IPS-18a (cell line): ENCODE measurements around the gene SMAD6.

Source experiments
- H3K27ac ChIP-seq: one replicate; pipeline ENCODE4 v1.5.1; 2013; ENCODE audit warnings: low read length
- H3K27me3 ChIP-seq: one replicate; pipeline ENCODE4 v1.6.1; 2013; ENCODE audit warnings: mild to moderate bottlenecking, low read length; ENCODE audit not compliant: control insufficient read depth, insufficient read depth
- H3K36me3 ChIP-seq: one replicate; pipeline ENCODE4 v1.6.1; 2013; ENCODE audit warnings: low read depth, low read length; ENCODE audit not compliant: control insufficient read depth
- H3K4me1 ChIP-seq: one replicate; pipeline ENCODE4 v1.6.1; 2013; ENCODE audit warnings: low read depth, low read length; ENCODE audit not compliant: control insufficient read depth
- H3K4me3 ChIP-seq: one replicate; pipeline ENCODE4 v1.5.1; 2013; ENCODE audit warnings: low read length
- H3K9ac ChIP-seq: one replicate; pipeline ENCODE4 v1.6.1; 2013; ENCODE audit warnings: mild to moderate bottlenecking, low read length, moderate library complexity
- H3K9me3 ChIP-seq: one replicate; pipeline ENCODE4 v1.6.1; 2013; ENCODE audit warnings: low read depth, low read length; ENCODE audit not compliant: control insufficient read depth

SMAD6 gene

DNA sequence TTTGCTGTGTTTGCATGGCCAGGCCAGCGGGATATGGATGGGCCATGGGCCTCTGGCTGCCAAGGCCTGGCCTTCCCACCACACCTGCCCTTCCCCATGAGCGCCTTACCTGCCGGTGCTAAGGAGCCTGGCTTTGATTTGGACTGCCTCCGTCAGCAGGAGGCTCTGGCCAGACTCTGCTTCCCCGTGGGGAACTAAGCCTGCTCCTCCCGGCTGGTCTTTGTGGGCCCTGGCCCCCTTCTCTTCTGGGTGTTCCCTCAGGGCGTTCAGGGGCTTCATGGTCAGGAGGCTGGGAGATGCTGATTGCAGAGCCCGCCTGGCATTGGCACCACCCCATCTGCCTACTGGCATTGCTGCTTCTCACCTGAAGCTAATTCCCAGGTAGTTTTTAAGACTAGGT lies 45.2 kb downstream of the SMAD6 start:
- Histone ChIP-seq H3K9me3 (no peaks in the 10 kb centered on the region), H3K27me3 (no peaks in the 10 kb centered on the region), H3K4me3 (no peak overlapping the region), H3K4me1 (peaks cover 31% of the 10 kb centered on the region), H3K9ac (no peak overlapping the region), H3K36me3 (no peaks in the 10 kb centered on the region), H3K27ac (no peak overlapping the region)

DNA sequence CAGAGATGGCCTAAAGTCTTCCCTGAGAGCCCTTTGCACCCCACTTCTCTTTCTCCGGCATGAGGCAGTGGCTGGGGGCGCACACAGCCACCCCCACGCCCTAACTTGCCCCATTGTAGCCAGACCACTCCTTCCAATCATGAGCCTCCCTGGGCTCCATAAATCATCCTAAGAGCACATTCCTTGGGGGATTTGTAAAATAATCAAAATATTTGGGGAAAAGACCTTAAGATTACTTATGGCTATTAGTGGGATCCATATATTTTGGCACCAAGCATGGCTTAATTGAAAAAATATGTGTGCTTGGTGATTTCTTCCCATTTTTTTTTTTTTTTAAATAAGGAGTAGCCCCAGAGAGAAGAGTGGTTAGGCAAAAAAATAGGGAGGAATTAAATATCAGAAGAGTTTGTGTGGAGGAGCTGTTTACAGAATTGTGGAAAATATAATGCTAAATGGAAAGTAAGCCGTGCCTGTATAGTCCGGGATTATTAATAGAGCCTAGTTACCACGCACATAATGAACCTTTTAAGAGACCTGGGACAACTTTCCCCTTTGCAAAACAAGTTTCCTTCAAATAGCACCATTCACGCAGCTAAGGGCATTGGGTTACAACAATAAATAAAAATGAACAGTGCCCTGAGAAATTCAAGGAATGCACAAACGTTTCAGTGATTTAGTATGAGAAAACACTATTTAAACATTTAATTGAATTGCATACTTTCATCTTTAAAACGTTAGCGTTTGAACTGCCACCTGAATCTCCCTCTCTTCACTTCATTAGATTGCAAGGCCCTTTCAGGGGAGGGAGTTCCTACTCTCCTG lies 46.1 kb downstream of the SMAD6 start:
- Histone ChIP-seq H3K27ac (no peak overlapping the region), H3K4me1 (peaks cover 31% of the 10 kb centered on the region), H3K9ac (no peak overlapping the region)

DNA sequence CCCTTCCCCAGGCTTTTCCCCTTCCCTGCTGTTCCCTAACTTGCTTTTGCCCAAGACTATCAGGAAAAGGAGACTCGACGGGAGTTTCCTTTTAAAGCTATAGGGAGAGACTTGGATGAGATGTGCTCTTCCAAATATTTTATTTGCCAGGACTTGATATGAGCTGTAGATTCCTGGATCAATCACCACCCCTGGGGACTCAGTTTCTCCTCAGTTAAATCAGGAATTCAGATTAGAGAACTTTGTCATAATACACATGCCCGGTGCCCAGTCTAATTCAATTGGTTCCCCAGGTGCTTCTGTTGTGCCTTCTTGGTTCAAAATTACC lies 46.6 kb downstream of the SMAD6 start:
- H3K9me3 ChIP-seq, result no peaks in the 10 kb centered on the region
- H3K36me3 ChIP-seq, result no peaks in the 10 kb centered on the region
- no peak overlapping the region for H3K27ac ChIP-seq
- H3K9ac ChIP-seq, result no peak overlapping the region
- no peak overlapping the region for H3K4me3 ChIP-seq
- H3K27me3 ChIP-seq, result no peaks in the 10 kb centered on the region
- H3K4me1 ChIP-seq, result peaks cover 31% of the 10 kb centered on the region

More for the DNA sequence above, 46.1 kb downstream of the SMAD6 start:
- Histone ChIP-seq H3K36me3 (no peaks in the 10 kb centered on the region), H3K27me3 (no peaks in the 10 kb centered on the region), H3K4me3 (no peak overlapping the region), H3K9me3 (no peaks in the 10 kb centered on the region)

DNA sequence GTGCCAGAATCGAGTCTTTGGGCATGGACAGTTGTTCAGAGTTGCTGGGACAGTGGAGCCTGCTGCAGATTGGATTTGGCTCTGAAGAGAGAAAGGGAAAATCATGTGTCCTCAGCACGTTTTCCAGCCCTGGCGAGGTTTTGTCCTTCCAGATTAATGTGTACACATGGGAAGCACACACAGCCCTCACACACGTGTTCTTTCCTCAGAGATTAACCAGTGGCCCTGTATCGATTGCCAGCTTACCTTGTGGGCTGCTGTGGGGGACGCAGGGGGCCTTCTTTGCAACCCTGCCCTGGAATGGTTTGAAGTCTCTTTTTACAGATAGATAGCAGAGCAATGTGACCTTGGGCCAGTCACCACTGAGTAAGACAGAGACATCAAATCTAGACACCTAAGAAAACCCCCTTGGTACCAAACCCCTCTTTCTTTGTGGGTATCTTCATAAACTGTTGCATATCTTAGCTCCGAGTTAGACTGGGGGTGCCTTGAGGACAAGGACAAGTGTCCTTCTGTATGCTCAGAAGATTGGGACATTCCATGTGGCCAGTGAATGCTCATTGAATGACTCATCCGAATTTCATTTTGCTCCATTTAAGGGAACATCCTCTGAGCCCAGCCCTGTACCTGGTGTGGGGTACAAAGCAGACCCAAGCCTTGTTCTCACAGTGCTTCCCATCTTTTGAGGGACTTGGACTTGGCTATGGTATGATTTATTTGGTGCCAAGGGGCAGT lies 48.0 kb downstream of the SMAD6 start:
- no peak overlapping the region for H3K27ac ChIP-seq
- no peaks in the 10 kb centered on the region for H3K36me3 ChIP-seq
- H3K9ac ChIP-seq, result no peak overlapping the region
- H3K27me3 ChIP-seq, result no peaks in the 10 kb centered on the region
- H3K4me1 ChIP-seq, result peaks cover 31% of the 10 kb centered on the region
- no peak overlapping the region for H3K4me3 ChIP-seq
- H3K9me3 ChIP-seq, result no peaks in the 10 kb centered on the region

DNA sequence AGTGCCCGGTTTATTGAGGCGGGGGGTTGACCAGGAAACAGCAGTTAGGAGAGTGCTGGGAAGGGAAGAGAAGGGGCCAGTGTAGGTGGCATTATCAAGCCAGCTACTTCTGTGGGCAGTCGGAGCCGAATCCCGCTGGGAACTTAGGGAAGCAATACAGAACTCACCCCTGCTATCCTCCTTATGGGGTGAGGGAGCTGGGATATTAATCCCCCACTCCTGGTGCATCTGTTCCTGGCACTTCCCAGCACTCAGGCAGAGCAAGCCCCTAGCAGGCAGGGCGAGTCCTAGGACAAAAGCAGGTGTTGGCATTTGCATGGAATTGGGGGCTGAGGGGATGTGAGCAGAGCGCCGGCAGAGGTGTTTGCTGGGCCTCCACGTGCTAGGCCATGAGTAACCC lies 48.6 kb downstream of the SMAD6 start:
- Histone ChIP-seq H3K4me1 (peaks cover 27% of the 10 kb centered on the region), H3K4me3 (no peak overlapping the region), H3K9ac (no peak overlapping the region), H3K36me3 (no peaks in the 10 kb centered on the region), H3K27ac (no peak overlapping the region), H3K9me3 (no peaks in the 10 kb centered on the region), H3K27me3 (no peaks in the 10 kb centered on the region)

DNA sequence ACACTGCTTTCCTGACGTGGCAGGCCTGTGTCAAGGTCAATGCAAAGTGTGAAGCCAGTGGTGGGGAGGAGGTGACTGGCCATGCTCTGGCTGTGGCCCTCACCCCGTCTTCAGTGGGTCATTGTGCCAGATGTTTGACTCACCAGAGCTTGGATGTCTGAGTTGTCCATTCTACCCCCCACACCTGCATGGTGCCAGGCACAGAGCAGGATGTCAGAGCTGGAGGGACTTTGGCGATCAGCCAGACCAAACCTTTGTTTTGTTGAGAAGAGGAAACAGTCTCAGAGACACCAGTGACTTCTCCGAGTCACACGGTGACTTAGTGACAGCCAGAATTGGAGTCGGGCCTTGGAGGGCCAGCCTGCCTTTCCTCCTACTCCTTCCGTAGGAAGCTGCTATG lies 49.5 kb downstream of the SMAD6 start:
- no peak overlapping the region for H3K27ac ChIP-seq
- H3K4me3 ChIP-seq, result no peak overlapping the region
- H3K9me3 ChIP-seq, result no peaks in the 10 kb centered on the region
- no peak overlapping the region for H3K9ac ChIP-seq
- H3K27me3 ChIP-seq, result no peaks in the 10 kb centered on the region
- H3K4me1 ChIP-seq, result peaks cover 17% of the 10 kb centered on the region
- H3K36me3 ChIP-seq, result no peaks in the 10 kb centered on the region

DNA sequence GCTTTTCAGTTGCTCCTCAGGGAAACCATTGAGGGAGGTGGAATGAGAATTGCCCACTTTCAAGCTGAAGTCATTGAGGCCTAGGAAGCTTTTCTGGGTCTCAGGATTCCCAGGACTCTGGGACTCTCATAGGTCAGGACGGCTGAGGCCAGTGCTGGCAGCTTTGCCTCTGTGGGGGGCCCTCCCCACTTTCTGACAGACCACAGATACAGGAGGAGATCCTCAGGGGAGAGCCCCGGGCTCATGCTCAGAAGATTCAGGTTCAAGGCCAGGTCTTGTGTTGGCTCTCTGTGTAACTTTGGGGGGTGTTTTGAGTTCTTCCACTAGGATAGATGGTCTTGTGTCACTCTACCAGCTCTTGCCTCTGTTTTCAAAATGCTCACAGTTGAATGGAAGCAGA lies 50.0 kb downstream of the SMAD6 start:
- Histone ChIP-seq H3K9me3 (no peaks in the 10 kb centered on the region), H3K9ac (no peak overlapping the region), H3K4me1 (peaks cover 14% of the 10 kb centered on the region), H3K27me3 (no peaks in the 10 kb centered on the region), H3K4me3 (no peak overlapping the region), H3K36me3 (no peaks in the 10 kb centered on the region), H3K27ac (no peak overlapping the region)

DNA sequence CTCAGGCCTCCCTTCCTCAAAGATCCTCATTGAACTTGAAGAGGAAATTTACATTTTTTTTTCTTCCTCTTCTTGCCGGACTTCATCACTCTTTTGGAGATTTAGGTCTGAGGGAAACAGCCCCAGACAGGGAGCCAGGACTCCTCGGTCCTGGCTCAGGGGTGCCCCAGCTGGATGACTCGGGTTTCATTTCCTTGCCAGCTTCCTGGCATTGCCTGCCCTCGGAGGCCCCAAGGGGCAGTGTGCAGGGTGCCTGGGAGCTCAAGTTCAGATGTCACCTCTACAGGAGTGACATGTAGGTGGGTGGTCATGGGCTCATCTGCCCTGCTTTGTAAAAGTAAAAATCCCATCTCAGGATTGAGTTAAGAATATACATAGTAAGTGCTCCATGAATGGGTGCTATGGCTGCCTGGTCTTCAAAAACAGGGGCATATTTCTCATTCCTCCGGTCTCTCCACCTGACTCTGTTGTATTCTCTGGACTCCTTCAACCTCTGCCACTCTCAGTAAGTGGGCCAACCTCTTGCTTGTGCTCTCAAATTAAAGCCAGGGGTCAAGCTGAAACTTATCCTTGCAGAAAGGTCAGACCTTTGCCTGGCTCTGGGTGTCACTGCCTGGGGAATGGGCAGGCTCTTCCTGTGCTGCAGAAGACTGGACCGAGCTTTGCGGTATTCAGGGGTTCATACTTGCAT lies 51.8 kb downstream of the SMAD6 start:
- Histone ChIP-seq H3K9me3 (no peaks in the 10 kb centered on the region), H3K4me1 (peaks cover 8% of the 10 kb centered on the region), H3K27ac (no peak overlapping the region), H3K9ac (no peak overlapping the region), H3K36me3 (no peaks in the 10 kb centered on the region), H3K27me3 (no peaks in the 10 kb centered on the region), H3K4me3 (no peak overlapping the region)

DNA sequence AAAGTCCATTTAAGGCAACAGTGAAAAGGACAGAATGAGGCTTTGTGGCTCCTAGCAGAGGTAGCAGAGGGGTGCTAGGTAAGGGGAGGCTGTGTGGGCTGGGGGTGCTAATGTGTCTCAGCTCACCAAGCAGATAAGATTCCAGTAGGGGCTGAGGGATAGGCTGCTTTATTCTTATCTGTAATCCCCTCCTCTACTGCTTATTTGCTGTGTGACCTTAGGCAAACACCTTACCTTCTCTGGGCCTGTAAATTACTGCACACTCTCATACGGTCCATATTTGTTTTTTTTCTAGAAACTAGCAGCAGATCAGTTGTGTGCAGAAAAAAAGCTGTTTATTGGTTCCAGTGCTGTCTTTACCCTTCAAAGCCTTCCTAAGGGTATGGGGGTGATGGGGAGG lies 52.8 kb downstream of the SMAD6 start:
- Histone ChIP-seq H3K27me3 (no peaks in the 10 kb centered on the region), H3K36me3 (no peaks in the 10 kb centered on the region), H3K9me3 (no peaks in the 10 kb centered on the region), H3K9ac (no peak overlapping the region), H3K4me1 (peaks cover 6% of the 10 kb centered on the region), H3K27ac (no peak overlapping the region), H3K4me3 (no peak overlapping the region)

DNA sequence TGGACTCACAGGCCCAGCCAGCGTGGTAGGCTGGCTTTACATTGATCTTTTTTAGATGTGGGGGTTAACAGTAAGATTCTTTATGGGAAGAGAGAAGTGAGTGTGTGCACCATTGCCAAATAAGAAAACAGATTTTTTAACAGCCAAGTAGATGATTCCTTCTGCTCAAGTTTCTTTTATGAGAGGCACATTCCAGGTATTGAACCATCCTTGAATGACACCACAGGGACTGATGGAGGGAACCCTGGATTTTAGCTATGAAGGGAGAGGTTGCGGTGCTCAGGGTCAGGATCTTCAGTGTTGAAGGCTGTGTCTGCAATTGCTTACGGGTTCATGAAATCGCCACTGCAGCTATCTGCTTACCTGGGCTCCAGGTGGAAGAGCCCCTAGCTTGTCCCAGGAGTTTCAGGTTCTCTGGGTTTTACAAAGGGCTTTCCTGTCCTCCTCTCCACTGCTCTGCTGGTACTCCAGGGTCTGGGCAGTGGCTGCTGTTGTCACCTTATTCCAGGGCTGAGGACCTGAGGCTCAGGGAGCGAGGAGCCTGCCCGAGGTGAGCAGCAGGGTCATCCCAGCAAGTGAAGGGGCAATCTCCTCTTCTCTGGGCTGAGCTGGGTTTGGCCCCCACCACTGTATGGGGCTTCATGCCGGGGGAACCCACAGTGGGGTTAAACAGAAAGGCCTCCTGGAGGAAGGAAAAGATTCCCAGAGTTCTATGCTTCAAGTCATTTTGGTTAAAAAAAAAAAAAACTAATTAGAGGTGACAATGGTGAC lies 53.4 kb downstream of the SMAD6 start:
- H3K4me3 ChIP-seq, result no peak overlapping the region
- no peaks in the 10 kb centered on the region for H3K9me3 ChIP-seq
- H3K4me1 ChIP-seq, result peaks cover under 1% of the 10 kb centered on the region
- H3K27ac ChIP-seq, result no peak overlapping the region
- H3K27me3 ChIP-seq, result no peaks in the 10 kb centered on the region
- no peaks in the 10 kb centered on the region for H3K36me3 ChIP-seq
- H3K9ac ChIP-seq, result no peak overlapping the region

DNA sequence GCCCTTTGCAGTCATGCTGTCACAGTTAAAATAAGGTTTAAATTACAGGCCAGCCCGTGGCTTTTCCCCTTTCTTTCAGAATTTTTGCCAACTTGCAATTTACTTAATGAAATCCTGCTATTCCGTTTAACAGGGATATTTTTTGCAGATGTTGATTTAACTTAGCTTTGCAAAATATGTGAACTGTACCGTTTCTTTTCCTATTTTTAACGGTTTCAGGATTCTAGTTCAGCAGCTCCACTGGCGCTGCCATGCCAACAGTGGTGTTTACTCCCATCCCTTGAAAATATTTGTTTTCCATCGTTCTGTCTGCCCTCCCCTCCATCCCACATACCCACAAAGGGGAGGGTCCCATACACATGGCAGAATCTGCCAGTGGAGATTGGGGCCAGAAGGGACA lies 54.3 kb downstream of the SMAD6 start:
- Histone ChIP-seq H3K4me3 (no peak overlapping the region), H3K27ac (no peak overlapping the region), H3K9me3 (no peaks in the 10 kb centered on the region), H3K9ac (no peak overlapping the region), H3K27me3 (no peaks in the 10 kb centered on the region), H3K36me3 (no peaks in the 10 kb centered on the region), H3K4me1 (no peaks in the 10 kb centered on the region)
